GM21529 (cell line): Measurements from ENCODE around the gene RRAS2.

Experiments used
- ATAC-seq: cut with Tn5 transposase; IDR thresholded peaks from one replicate; pipeline ENCODE4 v1.9.1; 2021; ENCODE audit not compliant: unreplicated experiment

RRAS2 gene

DNA sequence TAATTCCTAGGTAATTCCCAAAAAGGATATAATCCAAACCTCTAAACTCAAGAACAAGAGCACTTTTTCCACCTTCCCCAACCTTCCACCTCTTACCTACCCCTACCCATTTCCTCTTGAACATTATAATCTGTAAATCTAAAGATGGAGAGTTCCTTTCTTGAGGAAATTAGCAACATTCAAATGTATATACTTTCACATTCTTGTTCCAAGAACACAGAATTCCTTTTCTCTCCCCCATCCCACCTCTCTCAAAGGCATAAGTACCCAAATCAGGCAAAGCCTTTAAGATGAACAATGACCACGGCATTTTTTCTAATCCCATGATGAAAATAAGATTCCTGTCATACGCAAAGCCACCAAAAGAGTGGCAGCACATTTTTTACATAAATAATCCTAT, 18.3 kb downstream of the RRAS2 start:
- ATAC-seq, result no peak

DNA sequence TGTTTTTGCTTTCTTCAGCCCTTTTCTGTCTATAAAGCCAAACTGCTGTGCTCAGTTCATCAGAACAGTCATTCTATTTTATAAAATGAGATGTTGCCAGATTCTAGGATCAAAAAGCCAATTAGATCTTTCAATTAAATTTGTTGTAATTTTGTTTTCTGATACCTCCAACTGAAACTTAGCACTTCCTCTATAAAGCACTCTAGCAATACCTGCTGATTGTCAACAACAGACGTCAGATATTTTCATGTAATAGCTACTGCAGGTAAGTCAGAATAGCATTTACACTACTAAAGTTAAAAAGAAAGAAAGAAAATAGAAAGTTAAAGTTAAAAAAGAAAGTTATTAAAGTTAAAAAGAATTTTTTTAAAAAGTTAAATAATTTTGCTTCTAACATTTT, 19.6 kb downstream of the RRAS2 start:
- no peak for ATAC-seq

DNA sequence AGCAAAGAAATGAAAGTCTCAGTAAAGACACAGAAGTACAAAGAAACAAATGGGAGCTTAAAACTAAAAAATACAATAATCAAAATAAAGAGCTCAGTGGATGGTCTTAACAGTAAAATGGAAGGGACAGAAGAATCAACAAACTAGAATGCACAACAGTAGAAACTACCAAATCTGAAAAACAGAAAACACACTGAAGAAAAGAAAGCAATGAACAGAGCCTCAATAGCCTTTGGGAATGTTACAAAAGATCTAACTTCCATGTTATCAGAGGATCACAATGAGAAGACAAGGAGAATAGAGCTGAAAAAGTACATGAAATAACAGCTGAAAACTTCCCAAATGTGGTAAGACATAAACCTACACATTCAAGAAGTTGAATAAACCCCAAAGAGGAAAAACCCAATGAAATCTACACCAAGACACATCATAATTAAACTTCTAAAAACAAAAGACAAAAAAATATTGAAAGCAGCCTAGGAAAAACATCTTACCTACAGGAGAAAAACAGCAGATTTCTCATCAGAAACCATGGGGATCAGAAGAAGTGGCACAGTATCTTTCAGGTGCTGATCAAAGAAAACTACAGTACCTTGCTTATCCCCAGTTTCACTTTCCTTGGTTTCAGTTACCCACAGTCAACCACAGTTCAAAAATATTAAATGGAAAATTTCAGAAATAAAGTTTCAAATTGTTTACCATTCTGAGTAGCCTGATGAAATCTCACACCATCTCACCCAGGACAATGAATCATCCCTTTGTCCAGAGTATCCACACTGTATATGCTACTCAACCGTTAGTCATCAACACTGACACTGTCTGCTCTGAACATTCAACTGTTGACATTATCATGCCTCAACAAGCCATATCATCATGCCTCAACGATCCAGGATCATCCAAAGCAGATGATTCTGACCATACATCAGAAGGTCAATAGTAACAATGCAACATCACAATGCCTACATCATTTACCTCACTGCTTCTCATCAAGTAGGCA, 22.2 kb downstream of the RRAS2 start:
- ATAC-seq, result no peak

DNA sequence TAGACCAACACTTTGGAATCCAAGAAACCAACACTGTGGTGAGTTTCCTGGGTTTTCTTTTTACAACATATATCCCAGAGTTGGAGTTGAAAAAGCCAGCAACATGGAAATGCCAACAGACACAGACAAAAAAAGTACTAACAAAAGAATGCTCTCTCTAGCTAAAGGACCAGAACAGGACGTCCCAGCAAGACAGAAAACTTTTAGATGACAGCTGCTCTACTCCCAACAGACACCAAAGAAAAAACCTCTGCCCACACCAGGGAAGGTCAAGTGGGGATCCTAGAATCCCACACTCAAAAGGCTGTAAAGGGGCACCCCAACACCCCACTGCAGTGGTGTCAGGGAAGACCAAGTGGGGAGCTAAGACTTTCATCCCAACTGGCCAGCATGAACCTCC, 23.3 kb downstream of the RRAS2 start:
- no peak for ATAC-seq

DNA sequence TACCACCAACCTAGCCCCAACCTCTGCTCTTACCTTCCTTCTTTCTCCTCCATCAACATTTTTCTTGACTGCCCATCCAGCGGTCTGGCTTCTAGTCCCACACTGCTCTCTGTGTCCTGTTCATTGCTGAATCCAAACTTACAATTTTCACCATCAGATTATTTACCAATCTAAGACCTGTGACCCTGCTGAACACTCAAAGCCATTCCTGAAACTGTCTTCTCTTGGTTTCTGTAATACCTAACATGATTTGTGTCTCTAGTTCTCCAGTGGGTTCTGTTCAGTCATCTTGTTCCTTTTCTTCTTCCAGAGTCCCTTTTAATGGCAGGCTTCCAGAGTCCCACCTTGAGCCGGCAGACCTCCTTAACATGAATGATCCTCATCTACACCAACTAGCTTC, 24.1 kb downstream of the RRAS2 start:
- ATAC-seq, result peak; percentile 48

DNA sequence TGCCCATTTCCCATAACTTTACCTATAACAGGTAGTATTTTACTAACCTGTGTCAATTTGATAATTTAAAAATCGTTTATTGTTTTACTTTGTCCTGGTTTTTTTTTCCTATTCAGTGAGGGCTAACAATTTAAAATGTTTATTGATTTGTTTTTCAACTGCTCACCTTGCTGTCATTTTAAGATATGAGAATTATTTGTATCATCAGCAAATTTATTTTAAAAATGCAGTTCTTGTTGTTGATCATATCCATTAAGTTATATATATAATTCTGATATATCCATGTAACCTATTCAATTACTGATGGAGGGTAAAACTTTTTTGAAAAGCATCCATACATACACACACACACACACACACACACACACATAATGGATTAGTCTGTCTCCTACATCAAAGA, 24.8 kb downstream of the RRAS2 start:
- no peak for ATAC-seq

DNA sequence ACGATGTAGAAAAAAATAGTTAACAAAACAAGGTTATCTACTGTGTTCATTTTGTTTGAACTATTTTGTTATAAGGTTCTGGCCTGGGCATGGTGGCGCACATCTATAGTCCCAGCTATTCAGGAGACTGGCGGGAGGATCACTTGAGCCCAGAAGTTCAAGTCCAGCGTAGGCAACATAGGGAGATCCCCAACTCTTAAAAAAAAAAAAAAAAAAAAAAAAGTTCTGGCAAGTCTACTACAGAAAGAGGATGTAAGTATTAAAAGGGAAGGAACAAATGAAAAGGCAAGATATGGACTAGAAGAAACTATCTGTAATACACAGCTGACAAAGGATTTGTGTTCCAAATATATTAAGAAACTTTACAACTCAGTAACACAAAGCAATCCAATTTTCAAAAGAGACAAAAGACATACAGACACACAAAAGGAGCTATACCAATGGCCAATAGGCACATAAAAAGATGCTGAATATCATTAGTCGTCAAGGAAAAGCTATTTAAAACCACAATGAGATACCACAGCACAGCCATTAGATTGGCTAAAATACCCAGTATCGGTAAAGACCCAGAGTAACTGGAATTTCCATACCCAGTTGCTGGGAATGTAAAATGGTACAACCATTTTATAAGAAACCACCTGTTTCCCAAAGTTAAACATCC, 27.4 kb downstream of the RRAS2 start:
- peak; percentile 47 for ATAC-seq

DNA sequence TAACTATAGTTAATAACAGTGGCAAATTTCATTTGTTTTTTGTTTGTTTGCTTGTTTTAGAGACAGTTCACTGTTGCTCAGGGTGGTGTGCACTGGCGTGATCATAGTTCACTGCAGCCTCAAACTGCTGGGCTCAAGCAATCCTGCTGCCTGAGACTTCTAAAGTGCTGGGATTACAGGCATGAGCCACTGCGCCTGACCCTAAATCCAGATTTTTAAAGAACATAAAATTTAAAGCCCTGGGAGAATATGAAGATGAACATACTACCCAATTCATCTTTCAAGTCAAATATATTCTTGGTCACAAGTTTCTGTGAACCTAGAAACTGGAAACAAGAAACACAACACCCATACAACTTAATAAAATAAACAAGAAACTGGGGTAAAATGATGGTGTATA, 28.1 kb downstream of the RRAS2 start:
- ATAC-seq, result no peak

DNA sequence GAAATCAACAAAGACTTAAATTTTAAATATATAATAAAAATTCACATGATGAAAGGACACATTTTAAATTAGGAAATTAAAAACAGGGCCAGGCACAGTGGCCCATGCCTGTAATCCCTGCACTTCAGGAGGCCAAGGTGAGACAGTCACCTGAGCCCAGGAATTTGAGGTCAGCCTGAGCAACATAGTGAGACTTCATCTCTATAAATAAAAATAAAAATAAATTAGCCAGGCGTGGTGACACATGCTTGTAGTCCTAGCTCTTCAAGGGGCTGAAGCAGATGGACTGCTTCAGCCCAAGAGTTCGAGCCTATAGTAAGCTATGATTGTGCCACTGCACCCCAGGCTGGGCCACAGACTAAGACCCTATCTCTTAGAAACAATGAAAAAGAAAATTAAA, 29.3 kb downstream of the RRAS2 start:
- ATAC-seq, result no peak

DNA sequence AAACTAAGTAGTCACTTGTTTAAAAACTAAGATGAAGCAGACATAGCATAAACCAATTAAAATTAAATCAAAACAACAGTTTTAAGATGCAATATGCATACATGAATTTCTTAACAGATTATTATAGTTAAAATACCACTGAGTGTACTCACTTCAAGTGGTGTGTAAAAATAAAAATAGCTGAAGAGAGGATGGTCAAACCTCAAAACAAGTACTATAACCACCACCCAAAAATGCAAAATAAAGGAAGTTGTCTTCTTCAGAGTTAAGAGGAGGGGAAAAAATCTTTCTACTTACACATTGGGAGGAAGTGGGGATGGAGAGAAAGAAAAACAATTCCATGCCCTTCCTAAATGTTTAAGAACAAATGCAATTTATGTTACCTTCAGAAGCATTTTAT, 31.9 kb downstream of the RRAS2 start:
- peak; percentile 25 for ATAC-seq

DNA sequence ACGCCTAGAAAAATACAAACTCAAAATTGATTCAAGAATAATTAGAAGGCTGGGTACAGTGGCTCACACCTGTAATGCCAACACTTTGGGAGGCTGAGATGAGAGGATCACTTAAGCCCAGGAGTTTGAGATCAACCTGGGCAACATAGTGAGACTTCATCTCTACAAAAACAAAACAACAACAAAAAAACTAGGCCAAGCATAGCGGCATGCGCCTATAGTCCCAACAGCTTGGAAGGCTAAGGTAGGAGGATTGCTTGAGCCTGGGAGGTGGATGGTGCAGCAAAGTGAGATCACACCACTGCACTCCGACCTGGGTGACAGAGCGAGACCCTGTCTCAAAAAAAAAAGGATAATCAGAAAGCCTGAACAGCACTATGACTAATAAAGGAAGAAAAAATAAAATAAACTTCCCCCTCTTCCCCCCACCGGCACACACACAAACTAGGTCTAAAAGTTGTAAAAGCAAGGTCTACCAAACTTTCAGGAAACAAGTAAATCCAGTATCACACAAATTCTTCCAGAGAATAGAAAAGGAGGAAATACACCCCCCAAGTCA, 35.8 kb downstream of the RRAS2 start:
- no peak for ATAC-seq

DNA sequence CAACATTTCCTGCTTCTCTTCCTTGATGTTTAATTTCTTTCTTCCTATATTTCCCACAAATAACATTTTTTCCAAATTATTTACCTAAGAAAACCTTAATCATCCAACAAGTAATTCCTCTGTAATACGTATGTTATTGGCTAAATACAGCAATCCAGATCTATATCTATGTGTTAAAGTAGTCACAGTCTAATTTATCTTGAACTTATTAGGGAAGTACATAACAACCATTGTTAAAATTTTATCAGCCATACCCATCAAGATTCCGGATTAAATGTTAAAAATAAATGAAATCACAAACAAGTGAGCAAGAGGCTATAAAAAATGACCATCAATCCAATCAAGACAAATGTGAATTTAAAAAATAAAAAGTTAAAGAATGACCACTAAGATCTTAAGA, 36.5 kb downstream of the RRAS2 start:
- no peak for ATAC-seq

DNA sequence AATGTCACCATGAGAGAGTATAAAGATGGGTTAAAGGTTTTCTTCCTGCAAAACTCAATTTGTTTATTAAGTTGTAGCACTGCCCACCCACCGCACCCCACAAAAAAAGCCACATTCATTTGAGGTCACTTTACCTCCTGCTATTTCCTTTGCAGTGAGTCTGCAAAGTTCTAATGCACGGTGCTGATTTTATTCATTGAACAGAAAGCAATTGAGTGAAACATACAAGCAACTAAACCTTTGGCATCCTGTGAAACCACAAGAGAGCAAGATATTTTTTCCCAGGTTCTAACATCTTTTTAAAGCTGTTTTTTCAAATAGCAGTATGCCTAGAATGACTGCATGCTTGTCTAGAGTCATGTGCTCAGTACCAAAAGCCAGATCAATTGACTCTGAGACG, 39.0 kb downstream of the RRAS2 start:
- peak; percentile 46 for ATAC-seq

DNA sequence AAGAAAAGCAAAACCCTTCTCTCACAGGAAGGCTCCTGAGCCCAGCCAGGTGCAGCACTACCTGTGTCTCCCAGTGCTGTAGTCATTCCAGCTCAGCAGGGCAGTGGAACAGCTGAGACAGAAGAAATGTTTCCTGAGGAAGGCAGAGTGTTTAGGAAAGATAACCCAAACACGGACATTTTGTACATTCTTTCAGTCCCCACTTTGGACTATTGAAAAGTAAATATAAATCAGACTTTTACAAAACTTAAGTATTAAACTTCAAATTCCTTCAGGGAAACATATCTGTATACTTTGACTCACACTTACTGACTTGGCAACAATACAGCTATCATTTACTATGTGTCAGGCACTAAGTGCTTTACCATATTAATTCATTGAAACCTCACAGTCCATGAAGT, 40.4 kb downstream of the RRAS2 start:
- ATAC-seq, result no peak

DNA sequence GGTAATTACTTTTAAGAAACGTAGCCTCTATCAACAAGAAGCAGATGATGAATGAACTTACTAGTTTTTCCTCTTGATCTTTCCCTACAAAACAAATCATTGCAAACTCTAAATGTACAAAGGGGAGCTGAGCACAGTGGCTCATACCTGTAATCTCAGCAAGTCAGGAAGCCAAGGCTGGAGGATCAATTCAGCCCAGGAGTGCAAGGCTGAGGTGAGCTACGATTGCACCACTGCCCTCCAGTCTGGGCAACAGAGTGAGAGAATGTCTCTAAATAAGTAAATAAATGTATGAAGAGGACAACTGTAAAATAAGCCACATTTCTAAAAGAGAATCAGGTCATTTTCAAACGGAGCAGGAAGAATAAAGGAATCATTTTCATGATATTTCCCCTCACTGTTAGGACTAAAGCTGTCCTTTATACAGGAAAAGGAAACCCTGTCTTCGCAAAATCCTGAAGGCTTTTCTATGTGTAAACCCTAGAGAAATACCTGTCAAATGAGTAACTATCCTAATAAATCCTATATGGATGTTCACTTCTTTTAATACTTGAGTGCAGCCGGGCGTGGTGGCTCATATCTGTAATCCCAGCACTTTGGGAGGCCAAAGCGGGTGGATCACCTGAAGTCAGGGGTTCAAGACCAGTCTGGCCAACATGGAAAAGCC, 41.2 kb downstream of the RRAS2 start:
- ATAC-seq, result no peak

DNA sequence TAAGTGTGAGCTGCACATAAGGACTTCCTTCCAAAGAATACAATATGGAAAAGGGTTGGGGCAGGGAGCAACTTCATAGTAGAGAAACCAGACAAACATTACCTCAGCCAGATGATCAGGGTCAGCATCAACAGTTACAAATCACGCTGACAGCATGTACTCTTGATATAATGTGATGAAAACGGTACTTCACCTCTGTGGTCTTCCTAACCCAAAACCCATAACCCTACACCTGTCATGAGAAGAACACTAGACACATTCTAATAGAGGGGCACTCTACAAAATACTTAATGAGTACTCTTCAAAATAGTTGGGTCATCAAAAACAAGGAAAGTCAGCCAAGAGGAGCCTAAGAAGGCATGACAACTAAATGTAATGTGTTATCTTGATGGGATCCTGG, 43.9 kb downstream of the RRAS2 start:
- no peak for ATAC-seq

DNA sequence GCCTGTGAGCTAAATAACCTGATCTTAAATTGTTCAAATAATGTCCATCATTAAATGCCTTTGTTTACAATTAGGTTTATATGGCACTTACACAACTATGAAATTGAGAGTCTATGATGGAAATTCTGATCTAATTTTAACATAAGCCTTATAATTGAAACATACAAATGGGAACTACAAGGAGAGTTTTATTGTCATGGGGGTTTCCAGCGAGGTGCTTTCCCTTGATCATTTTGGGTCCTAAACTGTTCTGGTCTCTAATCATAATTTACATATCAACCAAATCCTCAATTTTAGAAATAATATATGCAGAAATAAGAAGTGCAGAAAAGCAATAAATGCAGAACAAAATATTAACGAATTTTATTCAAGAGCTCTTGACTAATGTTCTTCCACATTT, 44.9 kb downstream of the RRAS2 start:
- ATAC-seq, result no peak

DNA sequence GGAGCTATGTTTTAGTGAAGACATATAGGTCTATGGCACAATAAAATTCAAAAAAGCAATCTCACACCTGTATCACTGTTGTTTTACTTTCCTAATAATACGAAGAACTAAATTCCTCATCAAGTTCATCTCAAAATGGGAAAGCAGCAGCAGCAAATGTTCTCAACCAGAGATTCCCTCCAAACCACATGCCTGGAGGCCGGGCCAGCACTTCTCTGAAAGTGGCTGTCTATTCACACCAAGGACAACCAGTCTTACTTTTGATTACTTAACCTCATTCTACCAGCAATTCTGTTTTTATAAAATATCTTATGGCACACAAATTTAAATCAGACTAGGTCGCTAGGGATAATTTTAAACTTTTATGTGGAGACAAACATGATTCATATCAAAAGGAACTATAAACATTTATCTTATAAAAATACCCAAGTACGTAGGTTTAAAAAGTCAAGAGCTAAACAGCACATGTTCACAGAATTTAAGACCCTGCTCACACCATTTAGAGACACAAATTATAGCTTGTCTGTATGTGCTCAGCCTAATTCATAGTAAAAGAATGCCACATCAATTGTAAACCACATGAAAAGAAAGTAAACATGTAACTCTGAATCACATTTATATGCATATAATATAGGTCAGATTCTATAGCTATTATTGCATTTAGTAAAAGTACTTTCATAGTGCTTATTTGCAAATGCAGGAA, 46.1 kb downstream of the RRAS2 start:
- ATAC-seq, result no peak

DNA sequence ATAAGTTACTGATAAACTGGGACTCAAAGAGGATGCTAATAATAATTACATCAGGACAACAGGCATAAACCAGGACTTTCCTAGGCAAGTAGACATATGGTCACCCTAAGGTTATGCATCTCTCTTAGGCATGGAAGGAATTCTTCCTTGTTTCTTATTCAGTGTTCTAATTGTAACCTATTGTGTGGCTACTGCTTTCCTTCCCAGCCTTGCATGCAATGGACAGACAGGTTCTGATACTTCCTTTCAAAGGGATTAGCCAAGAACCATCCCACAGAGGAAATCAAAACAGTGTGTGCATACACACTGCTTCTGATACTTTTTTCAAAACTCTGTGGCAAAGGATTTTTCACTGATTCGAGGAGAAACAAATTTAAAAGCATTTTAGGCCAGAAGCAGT, 48.3 kb downstream of the RRAS2 start:
- no peak for ATAC-seq

DNA sequence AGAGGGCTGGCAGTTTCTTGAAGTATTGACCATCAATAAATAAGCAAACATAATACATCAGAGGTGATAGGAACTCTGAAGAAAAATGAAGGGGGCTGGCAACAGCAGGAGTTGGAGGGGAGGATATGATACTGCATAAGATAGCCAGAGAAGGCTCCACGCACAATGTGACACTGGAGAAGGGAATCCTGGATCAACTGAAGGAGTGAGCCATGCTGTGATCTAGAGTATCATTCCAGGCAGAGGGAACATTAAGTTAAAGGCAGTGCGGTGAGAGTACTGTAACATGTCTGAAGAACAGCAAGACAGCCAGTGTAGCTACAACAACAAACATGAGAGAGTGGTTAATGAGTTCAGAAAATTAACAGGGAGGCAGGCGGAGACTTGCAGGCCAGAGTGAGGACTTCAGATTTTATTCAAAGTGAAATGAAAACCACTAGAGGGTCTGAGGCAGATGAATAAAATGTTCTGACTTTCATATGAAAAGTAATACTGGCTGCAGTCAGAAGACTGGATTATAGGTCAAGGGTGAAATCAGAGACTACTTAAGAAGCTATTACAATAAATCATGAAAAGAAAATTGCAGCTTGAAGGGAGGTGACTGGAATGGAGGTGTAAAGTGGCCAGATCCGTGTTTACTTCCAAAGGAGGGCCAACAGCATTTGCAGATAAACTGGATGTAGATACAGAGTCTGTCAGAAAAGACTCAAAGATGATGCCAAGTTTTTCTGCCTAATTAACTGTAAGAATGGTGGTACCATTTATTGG, 49.4 kb downstream of the RRAS2 start:
- ATAC-seq, result no peak
